HCT116 (cell line): ENCODE data around the gene KLHDC7B. TPM values are rescaled to one million over a fixed set of nuclear protein-coding genes. Genes with fewer than 3 reads are reported as not detected.

Experiments used
- ATAC-seq: fragments of 200-7000 bp; cut with Tn5 transposase; 2 replicates; pipeline ENCODE4 v1.9.1; 2020; ENCODE audit warnings: mild to moderate bottlenecking, moderate library complexity
- BruUV-seq: library from RNA; stranded (reverse); fragments of 400-500 nt; replicated peaks from 2 replicates; lab custom pipeline; 2021; lab: Mats Ljungman, UMichigan
- CTCF ChIA-PET: fragments of 300-600 bp; sonication (Branson Sonifier 250); formaldehyde crosslinking; loops from one replicate; lab custom pipeline; 2021; ENCODE audit warnings: antibody characterized with exemption; lab: Charles Lee
- POLR2A ChIA-PET: fragments of 300-600, 350-600 bp; sonication (Branson Sonifier 250); formaldehyde crosslinking; loops from one replicate; lab custom pipeline; 2021; ENCODE audit warnings: antibody characterized with exemption; lab: Charles Lee
- RAD21 ChIA-PET, 2 experiments: fragments of 300-600 bp; sonication (Branson Sonifier 250); formaldehyde crosslinking; loops; one replicate each; lab custom pipeline; 2023; ENCODE audit warnings: low total read pairs in 2 of 2; ENCODE audit not compliant: uncharacterized antibody in 2 of 2, unreplicated experiment in 2 of 2, low non-redundant PET in 1 of 2; lab: Charles Lee
- DNase-seq: peaks from one replicate; pipeline ENCODE4 v3.0.0-alpha.2; 2010; ENCODE audit warnings: low read depth, low spot score
- H2AFZ ChIP-seq: fragments of 200-600 bp; shearing (Covaris generic), sonication (generic); 2 replicates; pipeline ENCODE4 v1.6.1; 2017; ENCODE audit warnings: low read depth, mixed run types, mixed read lengths, antibody characterized with exemption, low read length; ENCODE audit not compliant: poor library complexity, severe bottlenecking
- H3K27ac ChIP-seq: 2 replicates; pipeline ENCODE4 v1.5.1; 2012; ENCODE audit warnings: low read depth, low read length
- H3K27me3 ChIP-seq: fragments of 200-600 bp; sonication (generic); 2 replicates; pipeline ENCODE4 v1.6.1; 2016; ENCODE audit warnings: mixed run types, low read length, mixed read lengths; ENCODE audit not compliant: insufficient read depth
- H3K36me3 ChIP-seq, 2 experiments: fragments of 200-500 bp in 1 of 2; fragments of 200-600 bp in 1 of 2; sonication (Bioruptor generic) in 1 of 2; sonication (generic) in 1 of 2; 2 replicates each; pipeline versions ENCODE4 v1.5.1 to v1.6.1; 2014 to 2016; ENCODE audit warnings: low read length in 2 of 2, inconsistent platforms in 1 of 2, mixed read lengths in 1 of 2, mixed run types in 1 of 2; ENCODE audit not compliant: insufficient read depth in 2 of 2, control insufficient read depth in 1 of 2
- H3K4me1 ChIP-seq, 2 experiments: fragments of 200-600 bp in 1 of 2; sonication (generic) in 1 of 2; 2 replicates each; pipeline versions ENCODE4 v1.5.1 to v1.6.1; 2012 to 2017; ENCODE audit warnings: low read length in 2 of 2, inconsistent platforms in 1 of 2, mild to moderate bottlenecking in 1 of 2, mixed read lengths in 1 of 2, mixed run types in 1 of 2, moderate library complexity in 1 of 2; ENCODE audit not compliant: insufficient read depth in 2 of 2, control insufficient read depth in 1 of 2
- H3K4me2 ChIP-seq: fragments of 200-600 bp; sonication (generic); 2 replicates; pipeline ENCODE4 v1.6.1; 2017; ENCODE audit warnings: mixed run types, low read length, mixed read lengths
- H3K4me3 ChIP-seq, 2 experiments: fragments of 200-600 bp in 1 of 2; sonication (generic) in 1 of 2; replicated peaks in 1 of 2; 2 replicates each; pipeline ENCODE4 v1.5.1; 2011 to 2016; ENCODE audit warnings: low read length in 2 of 2, control low read depth in 1 of 2, low read depth in 1 of 2, mild to moderate bottlenecking in 1 of 2, mixed read lengths in 1 of 2, mixed run types in 1 of 2
- H3K79me2 ChIP-seq: fragments of 200-600 bp; sonication (generic); 2 replicates; pipeline ENCODE4 v1.6.1; 2017; ENCODE audit warnings: mild to moderate bottlenecking, mixed run types, low read length, moderate library complexity, mixed read lengths; ENCODE audit not compliant: insufficient read depth
- H3K9ac ChIP-seq: fragments of 200-600 bp; sonication (generic); 2 replicates; pipeline ENCODE4 v1.6.1; 2016; ENCODE audit warnings: low read length, mixed read lengths
- H3K9me2 ChIP-seq: fragments of 200-600 bp; sonication (generic), shearing (Covaris generic); 2 replicates; pipeline ENCODE4 v1.6.1; 2017; ENCODE audit warnings: mixed run types, mild to moderate bottlenecking, moderate library complexity; ENCODE audit not compliant: insufficient read depth
- H3K9me3 ChIP-seq, 2 experiments: fragments of 200-500 bp in 1 of 2; fragments of 200-600 bp in 1 of 2; sonication (Bioruptor generic) in 1 of 2; sonication (generic) in 1 of 2; 2 replicates each; pipeline ENCODE4 v1.6.1; 2014 to 2017; ENCODE audit warnings: low read length in 2 of 2, mixed read lengths in 2 of 2, inconsistent platforms in 1 of 2, low read depth in 1 of 2, mild to moderate bottlenecking in 1 of 2, mixed run types in 1 of 2, moderate library complexity in 1 of 2; ENCODE audit not compliant: control insufficient read depth in 1 of 2, insufficient read depth in 1 of 2
- H4K20me1 ChIP-seq: fragments of 200-600 bp; sonication (generic), shearing (Covaris generic); 2 replicates; pipeline ENCODE4 v1.6.1; 2017; ENCODE audit warnings: mixed run types, mild to moderate bottlenecking, moderate library complexity; ENCODE audit not compliant: insufficient read depth
- CBX3 ChIP-seq: IDR thresholded peaks from 2 replicates; pipeline ENCODE4 v1.6.1; 2012; ENCODE audit warnings: low read depth
- CEBPB ChIP-seq: IDR thresholded peaks from 2 replicates; pipeline ENCODE4 v1.6.1; 2012; ENCODE audit warnings: low read depth
- ELF1 ChIP-seq: IDR thresholded peaks from 2 replicates; pipeline ENCODE4 v1.6.1; 2012; ENCODE audit warnings: low read depth, borderline replicate concordance
- EZH2 ChIP-seq: fragments of 200-600 bp; sonication (generic); IDR thresholded peaks from 2 replicates; pipeline ENCODE4 v1.6.1; 2017; ENCODE audit warnings: antibody characterized with exemption, mixed run types
- EZH2phosphoT487 ChIP-seq: fragments of 200-600 bp; IDR thresholded peaks from 2 replicates; pipeline ENCODE4 v1.6.1; 2018; ENCODE audit warnings: antibody characterized with exemption, borderline replicate concordance
- FOSL1 ChIP-seq: IDR thresholded peaks from 2 replicates; pipeline ENCODE4 v1.6.1; 2012; ENCODE audit warnings: low read depth
- JUND ChIP-seq: IDR thresholded peaks from 2 replicates; pipeline ENCODE4 v1.6.1; 2012
- POLR2A ChIP-seq: IDR thresholded peaks from 2 replicates; pipeline ENCODE4 v1.7.0; 2011; ENCODE audit warnings: borderline replicate concordance; ENCODE audit not compliant: insufficient read depth, insufficient read length; ENCODE audit errors: extremely low read depth
- RAD21 ChIP-seq: IDR thresholded peaks from 2 replicates; pipeline ENCODE4 v1.6.1; 2012; ENCODE audit warnings: low read depth, mild to moderate bottlenecking
- SIN3A ChIP-seq: IDR thresholded peaks from 2 replicates; pipeline ENCODE4 v1.6.1; 2012; ENCODE audit warnings: low read depth
- SP1 ChIP-seq: IDR thresholded peaks from 2 replicates; pipeline ENCODE4 v1.6.1; 2012; ENCODE audit warnings: low read depth
- SRF ChIP-seq: IDR thresholded peaks from 2 replicates; pipeline ENCODE4 v1.6.1; 2012; ENCODE audit warnings: low read depth
- TCF7L2 ChIP-seq: IDR thresholded peaks from 2 replicates; pipeline ENCODE4 v1.7.0; 2011; ENCODE audit warnings: borderline replicate concordance, inconsistent platforms; ENCODE audit not compliant: insufficient read depth, insufficient read length; ENCODE audit errors: extremely low read depth
- YY1 ChIP-seq: IDR thresholded peaks from 2 replicates; pipeline ENCODE4 v1.6.1; 2011; ENCODE audit warnings: low read length, low read depth, moderate library complexity, mild to moderate bottlenecking; ENCODE audit not compliant: insufficient replicate concordance; ENCODE audit errors: extremely low read depth
- ZFX ChIP-seq: fragments of 450-650 bp; IDR thresholded peaks from 2 replicates; pipeline ENCODE4 v1.6.1; 2017
- intact Hi-C: fragments of 100-400 bp; cut with micrococcal nuclease; formaldehyde crosslinking; loops from 2 replicates; pipeline ENCODE4 v1.10.0; 2022
- total RNA-seq: library from RNA; stranded (reverse); gene quantifications from one replicate; pipeline ENCODE4 v1.2.1, GENCODE V29; 2021; ENCODE audit not compliant: unreplicated experiment
- TF ChIP-seq, protein P1 (sequence below): IDR thresholded peaks from 2 replicates; pipeline ENCODE4 v1.6.1; 2012
- TF ChIP-seq, protein P2 (sequence below), 3 experiments: fragments of 200-600 bp in 1 of 3; sonication (generic) in 1 of 3; IDR thresholded peaks in 2 of 3; conservative IDR thresholded peaks in 1 of 3; 2 replicates each; pipeline ENCODE4 v1.5.1; 2012 to 2017; ENCODE audit warnings: low read depth in 2 of 3, low read length in 2 of 3, antibody characterized with exemption in 1 of 3, borderline replicate concordance in 1 of 3, control low read depth in 1 of 3, mild to moderate bottlenecking in 1 of 3, mixed read lengths in 1 of 3, mixed run types in 1 of 3, moderate library complexity in 1 of 3; ENCODE audit not compliant: insufficient read depth in 1 of 3
- TF ChIP-seq, protein P3 (sequence below): IDR thresholded peaks from 2 replicates; pipeline ENCODE4 v1.6.1; 2011; ENCODE audit warnings: mild to moderate bottlenecking, low read length, moderate library complexity; ENCODE audit not compliant: insufficient replicate concordance; ENCODE audit errors: extremely low read depth
- TF ChIP-seq, protein P4 (sequence below): IDR thresholded peaks from 2 replicates; pipeline ENCODE4 v1.6.1; 2012

Gene KLHDC7B
- total RNA-seq, 1 experiment from 2014 or later, result 0.69 TPM

DNA sequence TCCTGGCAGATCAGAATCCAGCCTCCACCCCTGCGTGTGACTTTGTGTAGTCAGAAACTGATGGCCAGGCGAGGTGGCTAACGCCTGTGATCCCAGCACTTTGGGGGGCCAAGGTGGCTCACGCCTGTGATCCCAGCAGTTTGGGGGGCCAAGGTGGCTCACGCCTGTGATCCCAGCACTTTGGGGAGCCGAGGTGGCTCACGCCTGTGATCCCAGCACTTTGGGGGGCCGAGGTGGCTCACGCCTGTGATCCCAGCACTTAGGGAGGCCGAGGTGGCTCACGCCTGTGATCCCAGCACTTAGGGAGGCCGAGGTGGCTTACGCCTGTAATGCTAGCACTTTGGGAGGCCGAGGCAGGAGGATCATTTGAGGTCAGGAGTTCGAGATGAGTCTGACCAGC lies 32.5 kb upstream of the KLHDC7B start:
- H3K9ac ChIP-seq, result no peak overlapping the region
- H3K79me2 ChIP-seq, result peaks cover 83% of the 10 kb centered on the region
- ChIA-PET CTCF (no interaction called here), RAD21 (no interaction called here)
- no peaks in the 10 kb centered on the region for H3K27me3 ChIP-seq
- H3K4me1 ChIP-seq, result peaks cover 10% of the 10 kb centered on the region in 2 experiments
- intact Hi-C loops, result no loop called here
- TF ChIP-seq, protein P1, sequence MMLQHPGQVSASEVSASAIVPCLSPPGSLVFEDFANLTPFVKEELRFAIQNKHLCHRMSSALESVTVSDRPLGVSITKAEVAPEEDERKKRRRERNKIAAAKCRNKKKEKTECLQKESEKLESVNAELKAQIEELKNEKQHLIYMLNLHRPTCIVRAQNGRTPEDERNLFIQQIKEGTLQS, result no peak
- TF ChIP-seq TCF7L2 (no peak), ELF1 (no peak), SRF (no peak), EZH2phosphoT487 (no peak), EZH2 (no peak), CBX3 (no peak), POLR2A (no peak), YY1 (no peak), SIN3A (no peak), SP1 (no peak), CEBPB (no peak), FOSL1 (no peak), RAD21 (no peak), JUND (no peak), ZFX (no peak)
- TF ChIP-seq, protein P2, sequence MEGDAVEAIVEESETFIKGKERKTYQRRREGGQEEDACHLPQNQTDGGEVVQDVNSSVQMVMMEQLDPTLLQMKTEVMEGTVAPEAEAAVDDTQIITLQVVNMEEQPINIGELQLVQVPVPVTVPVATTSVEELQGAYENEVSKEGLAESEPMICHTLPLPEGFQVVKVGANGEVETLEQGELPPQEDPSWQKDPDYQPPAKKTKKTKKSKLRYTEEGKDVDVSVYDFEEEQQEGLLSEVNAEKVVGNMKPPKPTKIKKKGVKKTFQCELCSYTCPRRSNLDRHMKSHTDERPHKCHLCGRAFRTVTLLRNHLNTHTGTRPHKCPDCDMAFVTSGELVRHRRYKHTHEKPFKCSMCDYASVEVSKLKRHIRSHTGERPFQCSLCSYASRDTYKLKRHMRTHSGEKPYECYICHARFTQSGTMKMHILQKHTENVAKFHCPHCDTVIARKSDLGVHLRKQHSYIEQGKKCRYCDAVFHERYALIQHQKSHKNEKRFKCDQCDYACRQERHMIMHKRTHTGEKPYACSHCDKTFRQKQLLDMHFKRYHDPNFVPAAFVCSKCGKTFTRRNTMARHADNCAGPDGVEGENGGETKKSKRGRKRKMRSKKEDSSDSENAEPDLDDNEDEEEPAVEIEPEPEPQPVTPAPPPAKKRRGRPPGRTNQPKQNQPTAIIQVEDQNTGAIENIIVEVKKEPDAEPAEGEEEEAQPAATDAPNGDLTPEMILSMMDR (IDR thresholded peaks at IDR 0.05 in 2 of 3, conservative IDR thresholded peaks at IDR 0.05 in 1 of 3; ENCODE audit: borderline replicate concordance in 1 of 3, insufficient read depth in 1 of 3, low read depth in 2 of 3, low read length in 2 of 3), result no peak
- TF ChIP-seq, protein P3, sequence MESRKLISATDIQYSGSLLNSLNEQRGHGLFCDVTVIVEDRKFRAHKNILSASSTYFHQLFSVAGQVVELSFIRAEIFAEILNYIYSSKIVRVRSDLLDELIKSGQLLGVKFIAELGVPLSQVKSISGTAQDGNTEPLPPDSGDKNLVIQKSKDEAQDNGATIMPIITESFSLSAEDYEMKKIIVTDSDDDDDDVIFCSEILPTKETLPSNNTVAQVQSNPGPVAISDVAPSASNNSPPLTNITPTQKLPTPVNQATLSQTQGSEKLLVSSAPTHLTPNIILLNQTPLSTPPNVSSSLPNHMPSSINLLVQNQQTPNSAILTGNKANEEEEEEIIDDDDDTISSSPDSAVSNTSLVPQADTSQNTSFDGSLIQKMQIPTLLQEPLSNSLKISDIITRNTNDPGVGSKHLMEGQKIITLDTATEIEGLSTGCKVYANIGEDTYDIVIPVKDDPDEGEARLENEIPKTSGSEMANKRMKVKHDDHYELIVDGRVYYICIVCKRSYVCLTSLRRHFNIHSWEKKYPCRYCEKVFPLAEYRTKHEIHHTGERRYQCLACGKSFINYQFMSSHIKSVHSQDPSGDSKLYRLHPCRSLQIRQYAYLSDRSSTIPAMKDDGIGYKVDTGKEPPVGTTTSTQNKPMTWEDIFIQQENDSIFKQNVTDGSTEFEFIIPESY, result no peak
- TF ChIP-seq, protein P4, sequence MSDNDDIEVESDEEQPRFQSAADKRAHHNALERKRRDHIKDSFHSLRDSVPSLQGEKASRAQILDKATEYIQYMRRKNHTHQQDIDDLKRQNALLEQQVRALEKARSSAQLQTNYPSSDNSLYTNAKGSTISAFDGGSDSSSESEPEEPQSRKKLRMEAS, result no peak
- TF ChIP-seq, all 23 proteins: peak for 0
- Histone ChIP-seq H3K9me3 (no peaks in the 10 kb centered on the region), H3K27ac (no peak overlapping the region), H3K36me3 (peaks cover 7 to 15% of the 10 kb centered on the region in 2 experiments; a peak in 3 of 4 replicates), H3K4me3 (no peak overlapping the region), H2AFZ (no peak overlapping the region), H3K9me2 (no peaks in the 10 kb centered on the region), H4K20me1 (no peaks in the 10 kb centered on the region), H3K4me2 (no peak overlapping the region)
- no TSS peak for BruUV-seq
- POLR2A ChIA-PET, result interaction anchor here (1.6 kb wide), 1 partner anchor 12 kb away, joined by 5 read pairs; the partner anchor contains the start of gene SCO2
- no peak for ATAC-seq
- no peak for DNase-seq
